GM12878 (cell line): ENCODE data around the gene COL18A1.

Experiments
- ATF3 ChIP-seq: IDR thresholded peaks from 2 replicates; pipeline ENCODE4 v1.6.1; 2011; ENCODE audit warnings: low read depth, mild to moderate bottlenecking, low read length, moderate library complexity, borderline replicate concordance; ENCODE audit errors: extremely low read depth
- CTCF ChIP-seq, 3 experiments: IDR thresholded peaks in 2 of 3; conservative IDR thresholded peaks in 1 of 3; 2 replicates each; pipeline ENCODE4 v1.5.1; 2011; ENCODE audit warnings: low read depth in 3 of 3, low read length in 3 of 3, mild to moderate bottlenecking in 3 of 3, control low read depth in 2 of 3, moderate library complexity in 2 of 3, inconsistent platforms in 1 of 3, mixed read lengths in 1 of 3; ENCODE audit not compliant: control insufficient read depth in 2 of 3, insufficient read depth in 1 of 3; ENCODE audit errors: extremely low read depth in 1 of 3
- MEF2A ChIP-seq: IDR thresholded peaks from 2 replicates; pipeline ENCODE4 v1.6.1; 2011; ENCODE audit warnings: low read depth, mild to moderate bottlenecking, low read length, moderate library complexity; ENCODE audit not compliant: insufficient read depth
- NR2C1 ChIP-seq: fragments of 450-650 bp; IDR thresholded peaks from 2 replicates; pipeline ENCODE4 v1.6.1; 2017; ENCODE audit warnings: antibody characterized with exemption, mild to moderate bottlenecking, moderate library complexity
- POLR2A ChIP-seq: IDR thresholded peaks from 2 replicates; pipeline ENCODE4 v1.6.1; 2011; ENCODE audit warnings: low read depth, mild to moderate bottlenecking, low read length
- RB1 ChIP-seq: fragments of 450-650 bp; formaldehyde crosslinking; IDR thresholded peaks from 2 replicates; pipeline ENCODE4 v1.6.1; 2017; ENCODE audit warnings: mild to moderate bottlenecking, borderline replicate concordance
- RBBP5 ChIP-seq: fragments of 200-600 bp; sonication (generic); conservative IDR thresholded peaks from 2 replicates; pipeline ENCODE4 v1.6.1; 2016
- SIN3A ChIP-seq: IDR thresholded peaks from 2 replicates; pipeline ENCODE4 v1.6.1; 2012; ENCODE audit warnings: low read depth, low read length, improper control_type of control experiment
- SIX5 ChIP-seq: IDR thresholded peaks from 2 replicates; pipeline ENCODE4 v1.6.1; 2011; ENCODE audit warnings: mild to moderate bottlenecking, low read depth, low read length, moderate library complexity; ENCODE audit not compliant: severe bottlenecking
- TAF1 ChIP-seq: IDR thresholded peaks from 2 replicates; pipeline ENCODE4 v1.6.1; 2011; ENCODE audit warnings: mild to moderate bottlenecking, low read depth, low read length, borderline replicate concordance

GRCh38 chr21:45413922-45414321 lies 9.0 kb downstream of the COL18A1 start:
- no peak for TF ChIP-seq SIN3A
- TF ChIP-seq MEF2A = no peak
- no peak for TF ChIP-seq NR2C1
- TF ChIP-seq POLR2A = no peak
- no peak for TF ChIP-seq SIX5
- TF ChIP-seq CTCF (IDR thresholded peaks at IDR 0.05 in 2 of 3, conservative IDR thresholded peaks at IDR 0.05 in 1 of 3; ENCODE audit: control insufficient read depth in 2 of 3, extremely low read depth in 1 of 3, insufficient read depth in 1 of 3, low read depth in 3 of 3, low read length in 3 of 3) = no peak
- TF ChIP-seq RB1 = no peak
- TF ChIP-seq RBBP5 = no peak
- no peak for TF ChIP-seq TAF1
- no peak for TF ChIP-seq ATF3
